NCI-H345 treated with DMSO at 0.1 percent for 48 hours (cell line): ENCODE results near the gene ZDHHC14.

Experiments
- DNase-seq: peaks from one replicate; lab custom pipeline; 2025; ENCODE audit not compliant: unreplicated experiment; lab: John Stamatoyannopoulos, UW

Gene ZDHHC14

DNA sequence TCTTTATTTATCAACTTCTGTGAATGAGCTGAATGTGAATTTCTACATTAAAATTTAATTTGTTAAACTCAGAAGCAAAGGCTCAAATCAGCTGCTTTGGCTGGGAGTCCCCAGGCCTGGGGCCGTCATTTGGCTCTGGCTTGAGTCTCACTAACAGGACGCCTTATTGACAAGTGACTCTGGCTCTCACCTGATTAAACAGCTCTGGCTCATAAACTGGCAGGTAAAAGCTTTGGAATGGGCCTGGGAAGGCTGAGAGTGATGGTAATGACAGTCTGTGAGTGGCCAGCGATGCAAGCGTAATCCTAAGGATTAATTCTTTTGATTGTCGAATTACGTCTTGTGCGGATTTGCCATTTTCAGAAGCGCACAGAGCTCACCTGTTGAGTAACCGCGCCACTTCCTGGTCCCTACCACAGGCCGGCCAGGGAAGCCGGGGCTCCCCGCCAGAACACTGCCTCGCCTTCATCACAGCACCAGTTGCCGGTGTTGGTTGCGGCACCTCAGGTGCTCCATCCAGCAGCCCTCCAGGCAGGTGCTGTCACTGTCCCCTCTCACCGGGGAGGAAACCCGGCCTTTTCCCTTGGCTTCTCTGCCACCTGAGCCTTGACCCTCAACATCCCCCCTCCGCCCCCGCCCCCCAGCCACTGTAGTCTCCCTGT is 110.7 kb downstream of the ZDHHC14 start:
- DNase-seq, result no peak

- DNase-seq, result no peak
Observed at GRCh38 chr6:157492249-157492648, 111.3 kb downstream of the ZDHHC14 start.

GRCh38 chr6:157492741-157493140 is 111.8 kb downstream of the ZDHHC14 start:
- DNase-seq, result no peak

- no peak for DNase-seq
Observed at GRCh38 chr6:157493173-157493572, 112.2 kb downstream of the ZDHHC14 start.

DNA sequence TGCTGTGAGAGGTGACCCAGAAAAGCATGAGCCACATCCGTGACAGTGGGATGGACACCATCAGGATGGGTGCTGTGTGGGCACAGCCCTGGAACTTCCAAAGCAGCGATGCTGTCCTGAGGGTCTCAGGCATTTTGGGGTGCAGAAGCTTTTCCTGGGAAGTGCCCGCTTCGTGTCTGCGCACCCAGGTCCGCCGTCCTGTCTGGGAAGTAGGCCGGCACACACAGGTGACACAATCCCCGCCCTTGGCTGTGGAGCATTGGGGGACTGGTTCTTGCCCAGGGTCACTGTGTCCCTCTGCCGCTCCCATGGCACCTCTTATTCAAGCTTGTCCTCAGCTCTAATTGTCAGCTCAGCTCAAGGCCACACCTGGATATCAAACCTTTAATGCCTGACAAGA is 112.6 kb downstream of the ZDHHC14 start:
- no peak for DNase-seq

DNA sequence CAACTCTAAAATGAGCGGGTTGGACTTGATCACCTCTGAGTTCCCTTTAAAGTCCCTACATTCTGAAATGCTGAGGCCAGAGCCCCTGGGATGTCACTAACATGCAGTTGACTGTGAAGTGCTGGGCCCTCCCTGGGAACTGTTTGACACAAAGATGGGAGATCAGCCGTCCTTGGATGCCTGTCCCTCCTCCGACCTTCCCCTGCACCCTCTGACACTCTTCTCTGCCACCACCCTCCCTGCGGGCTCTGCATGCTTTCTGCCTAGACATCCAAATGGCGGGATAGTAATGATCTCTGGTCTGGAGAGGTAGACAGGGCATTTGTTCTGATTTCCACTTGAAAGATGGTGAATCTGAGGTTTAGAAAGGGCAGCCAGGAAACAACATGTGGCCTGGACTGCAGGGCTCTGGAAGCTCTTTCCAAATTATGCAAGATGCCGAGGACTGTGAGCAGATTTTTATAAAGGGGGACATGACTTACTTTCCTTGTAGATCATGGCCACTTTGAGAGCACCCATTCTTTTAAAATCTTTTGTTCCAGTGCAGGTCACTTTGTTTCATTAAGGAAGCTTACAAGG is 113.2 kb downstream of the ZDHHC14 start:
- no peak for DNase-seq

DNA sequence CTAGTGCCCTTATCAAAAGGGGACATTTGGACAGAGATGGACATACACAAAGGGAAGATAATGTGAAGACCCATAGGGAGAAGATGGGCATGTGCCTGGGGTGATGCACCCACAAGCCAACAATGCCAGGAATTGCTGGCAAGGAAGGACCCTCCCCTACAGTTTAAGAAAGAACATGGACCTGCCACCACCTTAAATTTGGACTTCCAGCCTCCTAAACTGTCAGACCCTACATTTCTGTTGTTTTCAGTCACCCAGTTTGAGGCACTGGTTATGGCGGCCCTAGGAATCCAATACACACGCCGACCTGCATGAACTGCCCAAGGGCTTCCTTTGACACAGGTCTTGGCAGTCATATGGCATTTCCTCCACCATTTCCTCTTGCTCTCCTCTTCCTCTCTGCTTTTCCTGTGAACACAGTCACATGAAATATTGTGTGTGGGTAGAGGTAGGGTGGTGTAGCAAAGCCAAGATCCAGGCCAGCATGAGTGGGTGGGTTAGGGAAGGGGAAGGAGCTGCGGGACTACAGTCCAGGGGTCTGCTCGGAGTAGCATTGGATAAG is 115.6 kb downstream of the ZDHHC14 start:
- no peak for DNase-seq

GRCh38 chr6:157497579-157497978 is 116.6 kb downstream of the ZDHHC14 start:
- no peak for DNase-seq

GRCh38 chr6:157498817-157499216 is 117.8 kb downstream of the ZDHHC14 start:
- DNase-seq, result no peak

DNA sequence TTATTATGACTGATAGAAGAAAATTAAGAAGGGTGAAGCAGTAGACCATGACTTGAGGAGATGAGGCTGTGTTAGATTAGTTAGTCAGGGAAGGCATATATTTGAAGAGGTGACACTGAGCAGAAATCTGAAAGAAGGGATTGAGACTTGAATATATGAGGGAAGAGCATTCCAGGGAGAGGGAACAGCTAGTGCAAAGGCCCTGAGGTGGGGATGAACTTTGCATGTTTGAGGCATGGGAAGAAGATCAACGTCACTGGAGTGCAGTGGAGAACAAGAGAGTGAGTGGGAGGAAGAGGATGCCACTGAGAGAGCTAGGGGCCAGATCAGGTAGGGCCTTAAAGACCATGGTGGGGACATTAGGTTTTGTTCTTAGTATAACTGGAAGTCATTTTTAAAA is 119.0 kb downstream of the ZDHHC14 start:
- DNase-seq, result no peak

DNA sequence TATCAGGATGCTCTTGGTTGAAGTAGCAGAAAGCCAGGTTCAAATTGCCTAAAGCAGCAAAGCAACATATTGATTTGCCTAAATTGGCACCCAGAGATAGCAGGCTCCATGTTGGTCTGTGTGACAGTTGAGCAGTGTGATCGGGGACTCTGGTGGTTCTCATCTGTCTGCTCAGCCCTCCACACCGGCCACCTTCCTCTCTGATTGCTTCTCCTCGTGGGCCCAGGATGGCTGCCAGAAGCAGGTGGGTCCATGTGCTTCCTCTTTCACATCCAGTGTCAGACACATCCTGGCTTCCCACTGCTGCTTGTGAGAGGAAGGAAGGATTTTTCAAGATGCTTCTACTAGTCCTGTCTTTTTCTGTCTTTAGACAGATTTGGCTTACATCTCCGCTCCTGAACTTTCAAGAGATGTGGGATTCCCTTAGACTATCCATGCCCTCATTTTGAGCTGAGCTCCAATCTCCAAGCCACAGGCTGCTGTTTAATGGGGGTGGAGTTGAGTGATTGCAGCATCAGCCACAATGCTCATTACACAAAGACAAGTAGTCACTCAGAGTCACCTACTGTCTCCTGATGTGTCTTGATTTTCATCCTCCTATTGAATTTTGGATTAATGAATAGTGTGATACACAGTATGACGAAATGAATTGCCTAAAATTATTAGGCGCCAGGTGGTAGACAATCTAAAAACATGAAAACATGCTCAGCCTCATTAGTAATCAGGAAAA is 122.2 kb downstream of the ZDHHC14 start:
- no peak for DNase-seq

- DNase-seq, result no peak
Observed at GRCh38 chr6:157505912-157506491, 125.0 kb downstream of the ZDHHC14 start.

GRCh38 chr6:157510323-157511188 is 129.6 kb downstream of the ZDHHC14 start:
- no peak for DNase-seq

- no peak for DNase-seq
Observed at GRCh38 chr6:157511682-157512381, 130.8 kb downstream of the ZDHHC14 start.

GRCh38 chr6:157512382-157512682 is 131.3 kb downstream of the ZDHHC14 start:
- DNase-seq, result no peak

DNA sequence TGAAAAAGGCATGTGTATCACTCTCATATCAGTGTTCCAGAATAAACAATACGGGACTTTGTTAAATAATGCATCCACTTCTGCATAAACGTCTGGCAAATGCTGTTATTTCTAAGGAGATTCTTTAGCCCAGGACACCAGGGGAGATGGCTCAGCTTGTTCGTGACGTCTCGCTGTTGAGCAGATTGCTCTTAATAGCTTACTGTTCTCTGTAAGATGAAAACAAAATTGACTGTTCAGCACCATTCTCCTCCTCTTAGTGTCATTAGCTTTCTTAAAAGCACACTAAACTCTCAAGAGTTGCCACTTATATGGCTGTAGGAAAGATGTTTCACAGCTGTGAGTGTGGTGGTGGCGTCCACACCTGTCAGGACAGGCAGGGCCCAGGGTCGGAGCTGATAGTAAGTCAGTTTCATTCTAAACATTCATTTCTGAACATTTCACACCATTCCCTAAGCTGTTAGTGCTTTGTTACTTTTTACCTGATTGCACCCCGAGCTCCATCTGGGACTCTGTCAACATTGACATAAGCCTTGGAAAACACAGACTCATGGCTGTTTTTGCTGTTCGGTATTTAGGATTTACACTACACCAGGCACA is 132.1 kb downstream of the ZDHHC14 start:
- no peak for DNase-seq

- no peak for DNase-seq
Observed at GRCh38 chr6:157513619-157514485, 132.9 kb downstream of the ZDHHC14 start.

DNA sequence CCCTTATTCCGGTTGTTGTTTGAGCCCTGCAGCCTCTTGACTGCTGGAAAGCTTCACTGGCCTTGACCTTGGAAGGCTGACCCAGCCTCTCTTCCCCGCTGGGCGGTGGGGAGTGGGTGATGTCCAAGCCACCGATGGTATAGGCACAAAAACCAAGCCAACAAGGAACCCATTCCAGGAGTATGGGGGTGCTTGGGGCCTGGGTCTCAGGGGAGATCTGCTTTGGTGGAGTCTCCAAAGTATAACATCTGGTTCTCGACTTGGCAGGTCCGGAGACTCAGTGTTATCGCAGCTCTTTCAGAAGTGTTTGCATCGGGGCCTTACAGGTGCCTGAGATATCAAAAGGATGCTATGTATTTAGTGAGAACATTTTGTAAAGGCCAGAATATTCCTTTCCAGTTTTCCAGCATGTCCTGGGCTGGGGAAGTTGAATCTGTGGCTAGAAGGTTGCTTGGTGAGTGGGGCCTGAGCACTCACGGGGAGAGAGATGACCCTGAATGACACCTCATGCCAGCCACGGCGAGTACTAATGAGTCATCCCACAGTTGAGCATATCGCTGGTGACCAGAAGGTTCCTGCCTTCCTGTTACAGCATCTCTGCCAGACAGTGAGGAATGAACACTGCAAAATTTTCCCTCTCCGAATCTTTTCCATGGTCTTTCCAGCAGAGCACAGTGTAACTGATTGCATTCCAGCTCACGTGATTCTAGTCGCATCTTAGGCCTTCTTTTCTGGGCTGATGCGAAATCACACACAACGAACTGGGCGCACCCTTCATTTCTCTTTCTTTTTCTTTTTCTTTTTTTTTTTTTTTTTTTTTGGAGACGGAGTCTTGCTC is 133.9 kb downstream of the ZDHHC14 start:
- DNase-seq, result no peak
